ENCODE measurements around the gene ADAM22. TPM values are rescaled to one million over a fixed set of nuclear protein-coding genes. Genes with fewer than 3 reads are reported as not detected.

ADAM22 gene
- total RNA-seq, 1 experiment from 2014 or later, result 7.1 TPM

DNA sequence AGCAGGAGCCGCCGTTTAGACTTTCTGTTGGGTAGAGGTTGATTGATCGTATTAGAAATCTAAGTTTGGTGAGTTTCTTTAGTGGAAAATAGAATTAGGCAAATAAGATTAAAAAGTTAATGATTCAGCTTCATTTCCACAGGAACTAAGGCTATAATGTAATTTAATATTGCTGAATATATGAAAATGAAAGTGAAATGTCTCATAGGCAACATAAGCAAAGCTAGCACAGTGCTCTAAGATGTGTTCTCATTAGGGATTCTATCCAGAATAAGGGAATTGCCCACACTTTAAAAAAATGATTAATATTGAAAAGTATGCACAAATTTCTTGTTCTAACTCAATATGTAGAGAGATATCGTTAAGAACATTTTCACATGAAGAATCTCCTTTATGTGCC lies 238.8 kb downstream of the ADAM22 start:
- intact Hi-C loops (cut with micrococcal nuclease; ENCODE audit: unreplicated experiment), result loop anchor here (5.0 kb wide), 1 partner anchor 376 kb away; no protein-coding TSS in a partner anchor
- POLR2A ChIA-PET (ENCODE audit: low non-redundant PET), result no interaction called here
- H3K9me3 ChIP-seq (ENCODE audit: low read depth, low read length, poor library complexity, severe bottlenecking), result no peaks in the 10 kb centered on the region
- H3K36me3 ChIP-seq (ENCODE audit: insufficient read depth, low read length, poor library complexity, severe bottlenecking), result no peaks in the 10 kb centered on the region
- BruUV-seq (replicated peaks), result no TSS peak
- H3K27me3 ChIP-seq (replicated peaks; ENCODE audit: insufficient read depth, low read depth, low read length, poor library complexity), result no peaks in the 10 kb centered on the region
- H3K4me1 ChIP-seq (ENCODE audit: insufficient read depth, low read length, poor library complexity, severe bottlenecking), result no peaks in the 10 kb centered on the region
- CTCF ChIA-PET, result no interaction called here
- no peak overlapping the region for H3K4me3 ChIP-seq (ENCODE audit: low read depth, low read length, poor library complexity, severe bottlenecking)
- TF ChIP-seq, protein P1, sequence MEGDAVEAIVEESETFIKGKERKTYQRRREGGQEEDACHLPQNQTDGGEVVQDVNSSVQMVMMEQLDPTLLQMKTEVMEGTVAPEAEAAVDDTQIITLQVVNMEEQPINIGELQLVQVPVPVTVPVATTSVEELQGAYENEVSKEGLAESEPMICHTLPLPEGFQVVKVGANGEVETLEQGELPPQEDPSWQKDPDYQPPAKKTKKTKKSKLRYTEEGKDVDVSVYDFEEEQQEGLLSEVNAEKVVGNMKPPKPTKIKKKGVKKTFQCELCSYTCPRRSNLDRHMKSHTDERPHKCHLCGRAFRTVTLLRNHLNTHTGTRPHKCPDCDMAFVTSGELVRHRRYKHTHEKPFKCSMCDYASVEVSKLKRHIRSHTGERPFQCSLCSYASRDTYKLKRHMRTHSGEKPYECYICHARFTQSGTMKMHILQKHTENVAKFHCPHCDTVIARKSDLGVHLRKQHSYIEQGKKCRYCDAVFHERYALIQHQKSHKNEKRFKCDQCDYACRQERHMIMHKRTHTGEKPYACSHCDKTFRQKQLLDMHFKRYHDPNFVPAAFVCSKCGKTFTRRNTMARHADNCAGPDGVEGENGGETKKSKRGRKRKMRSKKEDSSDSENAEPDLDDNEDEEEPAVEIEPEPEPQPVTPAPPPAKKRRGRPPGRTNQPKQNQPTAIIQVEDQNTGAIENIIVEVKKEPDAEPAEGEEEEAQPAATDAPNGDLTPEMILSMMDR (conservative IDR thresholded peaks at IDR 0.05; ENCODE audit: low read depth, low read length), result no peak
- no peak for TF ChIP-seq EZH2 (IDR thresholded peaks at IDR 0.05; ENCODE audit: borderline replicate concordance, low read depth, low read length, poor library complexity, severe bottlenecking)
- no peak overlapping the region for H3K27ac ChIP-seq (ENCODE audit: low read depth, low read length, poor library complexity, severe bottlenecking)
- no peak for DNase-seq (ENCODE audit: low spot score)

DNA sequence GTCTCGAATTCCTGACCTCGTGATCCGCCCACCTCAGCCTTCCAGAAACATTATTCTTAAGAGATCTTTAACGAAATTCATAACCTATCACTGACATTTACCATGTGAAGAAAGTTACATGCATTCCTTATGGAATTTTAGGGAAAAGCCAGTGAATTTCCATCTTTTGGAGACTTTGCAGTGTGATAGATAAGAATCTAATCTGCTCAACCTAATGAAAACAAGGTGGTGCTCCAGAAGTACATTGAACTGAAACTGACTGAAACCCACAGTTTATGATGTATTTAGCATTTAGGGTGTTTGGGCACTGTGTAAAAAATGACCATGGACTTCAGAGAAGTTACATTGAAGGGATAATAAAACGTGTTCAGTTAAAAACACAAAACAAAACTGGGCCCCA lies 242.1 kb downstream of the ADAM22 start:
- no TSS peak for BruUV-seq (replicated peaks)
- no peaks in the 10 kb centered on the region for H3K27me3 ChIP-seq (replicated peaks; ENCODE audit: insufficient read depth, low read depth, low read length, poor library complexity)
- CTCF ChIA-PET, result no interaction called here
- POLR2A ChIA-PET (ENCODE audit: low non-redundant PET), result no interaction called here
- H3K36me3 ChIP-seq (ENCODE audit: insufficient read depth, low read length, poor library complexity, severe bottlenecking), result no peaks in the 10 kb centered on the region
- DNase-seq (ENCODE audit: low spot score), result no peak
- no peak overlapping the region for H3K27ac ChIP-seq (ENCODE audit: low read depth, low read length, poor library complexity, severe bottlenecking)
- intact Hi-C loops (cut with micrococcal nuclease; ENCODE audit: unreplicated experiment), result no loop called here
- H3K9me3 ChIP-seq (ENCODE audit: low read depth, low read length, poor library complexity, severe bottlenecking), result no peaks in the 10 kb centered on the region
- H3K4me1 ChIP-seq (ENCODE audit: insufficient read depth, low read length, poor library complexity, severe bottlenecking), result no peaks in the 10 kb centered on the region
- H3K4me3 ChIP-seq (ENCODE audit: low read depth, low read length, poor library complexity, severe bottlenecking), result no peak overlapping the region
- TF ChIP-seq EZH2 (IDR thresholded peaks at IDR 0.05; ENCODE audit: borderline replicate concordance, low read depth, low read length, poor library complexity, severe bottlenecking), result no peak
- TF ChIP-seq, protein P1 (conservative IDR thresholded peaks at IDR 0.05; ENCODE audit: low read depth, low read length), result no peak

DNA sequence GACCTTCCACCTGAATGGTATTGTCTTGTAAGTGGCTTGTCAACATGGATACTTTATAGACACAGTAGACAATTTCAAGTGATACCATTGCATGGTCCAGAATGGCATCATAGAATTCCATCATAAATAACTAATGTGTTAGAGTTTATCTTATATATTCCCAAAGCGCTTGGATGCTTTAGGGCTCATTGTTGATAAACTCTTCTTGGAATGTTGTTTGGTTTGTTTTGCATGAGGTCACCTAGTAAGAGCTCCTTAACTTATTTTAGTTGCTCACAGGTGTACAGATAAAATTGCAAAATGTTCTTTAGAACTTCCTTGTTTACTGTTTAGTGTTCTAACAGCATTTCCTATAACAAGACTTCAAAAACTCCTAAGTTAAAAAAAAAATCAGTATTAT lies 249.0 kb downstream of the ADAM22 start:
- H3K27ac ChIP-seq (ENCODE audit: low read depth, low read length, poor library complexity, severe bottlenecking), result no peak overlapping the region
- TF ChIP-seq, protein P1 (conservative IDR thresholded peaks at IDR 0.05; ENCODE audit: low read depth, low read length), result no peak
- no peak for TF ChIP-seq EZH2 (IDR thresholded peaks at IDR 0.05; ENCODE audit: borderline replicate concordance, low read depth, low read length, poor library complexity, severe bottlenecking)
- no peaks in the 10 kb centered on the region for H3K27me3 ChIP-seq (replicated peaks; ENCODE audit: insufficient read depth, low read depth, low read length, poor library complexity)
- CTCF ChIA-PET, result no interaction called here
- no peak overlapping the region for H3K4me3 ChIP-seq (ENCODE audit: low read depth, low read length, poor library complexity, severe bottlenecking)
- DNase-seq (ENCODE audit: low spot score), result no peak
- POLR2A ChIA-PET (ENCODE audit: low non-redundant PET), result no interaction called here
- no TSS peak for BruUV-seq (replicated peaks)
- no peaks in the 10 kb centered on the region for H3K9me3 ChIP-seq (ENCODE audit: low read depth, low read length, poor library complexity, severe bottlenecking)
- intact Hi-C loops (cut with micrococcal nuclease; ENCODE audit: unreplicated experiment), result no loop called here
- no peaks in the 10 kb centered on the region for H3K36me3 ChIP-seq (ENCODE audit: insufficient read depth, low read length, poor library complexity, severe bottlenecking)
- no peaks in the 10 kb centered on the region for H3K4me1 ChIP-seq (ENCODE audit: insufficient read depth, low read length, poor library complexity, severe bottlenecking)

All from A673 (cell line).